GM10266 (cell line): Measurements from ENCODE around the gene LRP8.

Source experiments
- DNase-seq: peaks from one replicate; pipeline ENCODE4 v3.0.0; 2012; ENCODE audit errors: extremely low spot score
- TF ChIP-seq, protein P1 (sequence below): IDR thresholded peaks from 2 replicates; pipeline ENCODE4 v1.5.1; 2012; ENCODE audit warnings: mild to moderate bottlenecking, low read depth; ENCODE audit not compliant: control insufficient read depth, insufficient read depth; ENCODE audit errors: missing control alignments

The LRP8 gene

GRCh38 chr1:53359934-53360276 lies 32.0 kb upstream of the LRP8 start:
- TF ChIP-seq, protein P1, sequence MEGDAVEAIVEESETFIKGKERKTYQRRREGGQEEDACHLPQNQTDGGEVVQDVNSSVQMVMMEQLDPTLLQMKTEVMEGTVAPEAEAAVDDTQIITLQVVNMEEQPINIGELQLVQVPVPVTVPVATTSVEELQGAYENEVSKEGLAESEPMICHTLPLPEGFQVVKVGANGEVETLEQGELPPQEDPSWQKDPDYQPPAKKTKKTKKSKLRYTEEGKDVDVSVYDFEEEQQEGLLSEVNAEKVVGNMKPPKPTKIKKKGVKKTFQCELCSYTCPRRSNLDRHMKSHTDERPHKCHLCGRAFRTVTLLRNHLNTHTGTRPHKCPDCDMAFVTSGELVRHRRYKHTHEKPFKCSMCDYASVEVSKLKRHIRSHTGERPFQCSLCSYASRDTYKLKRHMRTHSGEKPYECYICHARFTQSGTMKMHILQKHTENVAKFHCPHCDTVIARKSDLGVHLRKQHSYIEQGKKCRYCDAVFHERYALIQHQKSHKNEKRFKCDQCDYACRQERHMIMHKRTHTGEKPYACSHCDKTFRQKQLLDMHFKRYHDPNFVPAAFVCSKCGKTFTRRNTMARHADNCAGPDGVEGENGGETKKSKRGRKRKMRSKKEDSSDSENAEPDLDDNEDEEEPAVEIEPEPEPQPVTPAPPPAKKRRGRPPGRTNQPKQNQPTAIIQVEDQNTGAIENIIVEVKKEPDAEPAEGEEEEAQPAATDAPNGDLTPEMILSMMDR, result no peak
- no peak for DNase-seq

DNA sequence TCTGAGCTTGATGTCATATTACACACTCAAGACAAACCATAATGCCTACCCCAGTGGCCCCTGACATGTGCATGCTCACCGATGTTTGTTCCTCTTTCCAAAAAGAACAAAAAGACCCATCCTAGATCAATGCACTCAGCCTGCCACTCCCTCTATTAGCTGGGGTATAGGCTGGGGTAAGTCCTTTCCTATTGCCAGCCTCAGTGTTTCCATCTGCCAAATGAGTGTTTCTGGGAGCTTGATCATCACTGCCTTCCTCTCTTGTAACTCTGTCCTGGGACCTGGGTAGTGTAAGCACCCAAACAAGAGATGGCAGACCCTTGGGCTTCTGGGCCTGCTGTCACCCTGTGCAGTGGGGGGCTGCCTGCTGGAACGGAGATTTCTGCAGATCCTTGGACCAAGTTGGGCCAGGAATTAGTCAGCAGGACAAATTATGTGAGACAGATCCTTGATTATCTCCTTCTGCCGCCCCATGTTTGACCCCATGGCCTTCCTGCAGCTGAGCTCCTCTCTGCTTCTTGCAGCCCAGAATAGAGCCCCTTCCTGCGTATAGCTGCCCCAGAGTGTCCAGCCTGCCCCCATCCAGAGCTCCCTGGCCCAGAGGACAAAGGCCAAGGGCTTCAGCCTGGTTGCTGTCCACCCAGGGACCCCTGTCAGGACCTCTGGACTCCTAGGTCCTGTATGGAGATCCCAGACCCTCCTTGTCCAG lies 31.5 kb upstream of the LRP8 start:
- no peak for DNase-seq
- TF ChIP-seq, protein P1, result no peak

DNA sequence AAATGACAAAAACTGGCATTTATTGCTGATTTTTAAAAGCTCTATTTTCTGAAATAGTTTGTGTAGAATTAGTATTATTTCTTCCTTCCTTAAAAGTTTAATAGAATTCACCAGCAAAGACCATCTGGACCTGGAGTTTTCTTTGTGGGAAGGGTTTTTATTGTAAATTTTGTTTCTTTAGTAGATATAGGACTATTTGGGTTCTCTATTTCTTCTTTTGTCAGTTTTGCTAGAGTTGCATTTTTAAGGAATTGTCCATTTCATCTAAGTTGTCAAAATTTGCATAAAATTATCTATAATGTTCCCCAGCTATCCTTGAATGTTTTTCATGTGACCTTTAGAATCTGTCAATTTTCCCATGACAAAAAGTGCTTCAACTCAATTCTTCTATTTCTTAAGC lies 28.8 kb upstream of the LRP8 start:
- DNase-seq, result no peak
- TF ChIP-seq, protein P1, result no peak

DNA sequence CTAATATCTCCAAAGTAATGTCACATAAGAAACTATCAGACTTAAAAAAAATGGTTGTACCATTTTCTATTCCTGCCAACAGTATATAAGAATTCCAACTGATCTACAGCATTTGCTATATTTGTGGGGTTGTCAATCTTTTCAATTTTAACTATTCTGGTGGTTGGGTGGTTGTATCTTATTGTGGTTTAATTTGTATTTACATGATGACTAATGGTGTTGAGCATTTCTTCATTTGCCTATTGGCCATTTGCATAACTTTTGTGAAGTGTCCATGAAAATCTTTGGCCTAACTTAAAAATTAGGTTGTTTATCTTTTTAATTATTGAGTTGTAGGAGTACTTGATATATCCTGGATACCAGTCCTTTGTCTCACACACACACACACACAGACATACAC lies 26.2 kb upstream of the LRP8 start:
- TF ChIP-seq, protein P1, result no peak
- no peak for DNase-seq

DNA sequence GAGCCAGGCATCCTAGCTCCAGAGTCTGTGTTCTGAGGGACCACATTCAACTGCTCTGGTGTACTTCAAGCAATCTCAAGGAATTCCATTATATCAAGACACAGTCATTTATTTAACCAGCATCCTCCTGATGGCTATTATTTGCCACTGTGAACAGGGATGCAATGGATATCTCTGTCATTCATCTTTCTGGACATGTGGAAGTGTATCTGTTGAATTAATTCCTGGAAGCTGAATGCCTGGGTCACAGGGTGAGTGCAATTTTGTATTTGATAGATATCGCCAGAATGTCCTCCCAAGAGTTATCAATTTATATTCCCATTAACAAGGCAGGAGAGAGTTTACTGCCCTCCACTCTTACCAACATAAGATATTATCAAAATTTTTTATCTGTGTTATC lies 24.7 kb upstream of the LRP8 start:
- no peak for DNase-seq
- TF ChIP-seq, protein P1, result no peak

GRCh38 chr1:53350853-53351767 lies 23.2 kb upstream of the LRP8 start:
- no peak for DNase-seq
- TF ChIP-seq, protein P1, result no peak
